Testis (tissue), 2 donors: ENCODE results near the gene RPTOR.

Experiments used
- POLR2A ChIP-seq: fragments of 450-650 bp; IDR thresholded peaks from one replicate; pipeline ENCODE4 v1.6.1; 2017; ENCODE audit warnings: antibody characterized with exemption, mild to moderate bottlenecking, moderate library complexity
- TF ChIP-seq, protein P1 (sequence below), 3 experiments: fragments of 450-650 bp in 2 of 3; fragments of 200-600 bp in 1 of 3; sonication (generic) in 1 of 3; IDR thresholded peaks; one replicate each; pipeline ENCODE4 v1.5.1; 2016 to 2019; ENCODE audit warnings: antibody characterized with exemption in 3 of 3, mild to moderate bottlenecking in 2 of 3, moderate library complexity in 1 of 3

DNA sequence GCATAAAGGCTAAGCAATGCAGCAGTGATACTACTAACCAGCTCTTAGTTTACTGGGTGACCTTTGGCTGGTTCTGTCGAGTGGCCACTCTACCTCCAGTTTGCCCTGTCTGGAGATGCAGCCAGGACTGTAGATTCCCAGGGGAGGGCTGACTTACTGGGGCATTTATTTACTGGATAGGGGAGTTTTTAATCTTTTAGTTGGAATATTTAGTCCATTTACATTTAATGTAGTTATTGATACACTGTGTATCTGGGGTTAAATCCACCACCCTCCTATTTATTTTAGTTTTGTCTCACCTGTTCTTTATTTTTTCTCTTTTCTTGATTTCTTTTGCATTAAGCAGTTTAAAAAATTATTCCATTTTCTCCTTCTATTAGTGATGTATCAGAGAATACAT lies 112.9 kb downstream of the RPTOR start:
- TF ChIP-seq, protein P1, sequence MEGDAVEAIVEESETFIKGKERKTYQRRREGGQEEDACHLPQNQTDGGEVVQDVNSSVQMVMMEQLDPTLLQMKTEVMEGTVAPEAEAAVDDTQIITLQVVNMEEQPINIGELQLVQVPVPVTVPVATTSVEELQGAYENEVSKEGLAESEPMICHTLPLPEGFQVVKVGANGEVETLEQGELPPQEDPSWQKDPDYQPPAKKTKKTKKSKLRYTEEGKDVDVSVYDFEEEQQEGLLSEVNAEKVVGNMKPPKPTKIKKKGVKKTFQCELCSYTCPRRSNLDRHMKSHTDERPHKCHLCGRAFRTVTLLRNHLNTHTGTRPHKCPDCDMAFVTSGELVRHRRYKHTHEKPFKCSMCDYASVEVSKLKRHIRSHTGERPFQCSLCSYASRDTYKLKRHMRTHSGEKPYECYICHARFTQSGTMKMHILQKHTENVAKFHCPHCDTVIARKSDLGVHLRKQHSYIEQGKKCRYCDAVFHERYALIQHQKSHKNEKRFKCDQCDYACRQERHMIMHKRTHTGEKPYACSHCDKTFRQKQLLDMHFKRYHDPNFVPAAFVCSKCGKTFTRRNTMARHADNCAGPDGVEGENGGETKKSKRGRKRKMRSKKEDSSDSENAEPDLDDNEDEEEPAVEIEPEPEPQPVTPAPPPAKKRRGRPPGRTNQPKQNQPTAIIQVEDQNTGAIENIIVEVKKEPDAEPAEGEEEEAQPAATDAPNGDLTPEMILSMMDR (IDR thresholded peaks at IDR 0.05) = no peak
- no peak for TF ChIP-seq POLR2A
